IPS DF 19.7 (cell line): ENCODE measurements around the gene ASIC2.

Experiments used
- DNase-seq: peaks from one replicate; pipeline ENCODE4 v3.0.0-alpha.2; 2013; ENCODE audit warnings: low read depth, low spot score

ASIC2 gene

GRCh38 chr17:33243732-33244131 is 49.4 kb downstream of the ASIC2 start:
- DNase-seq: no peak

- no peak for DNase-seq
Measured at GRCh38 chr17:33242375-33243124, 50.5 kb downstream of the ASIC2 start.

- no peak for DNase-seq
Measured at GRCh38 chr17:33241390-33241789, 51.7 kb downstream of the ASIC2 start.

GRCh38 chr17:33240362-33240761 is 52.7 kb downstream of the ASIC2 start:
- no peak for DNase-seq

- DNase-seq: no peak
Measured at GRCh38 chr17:33239702-33240101, 53.4 kb downstream of the ASIC2 start.

GRCh38 chr17:33234930-33235685 is 58.0 kb downstream of the ASIC2 start:
- no peak for DNase-seq

GRCh38 chr17:33234233-33234632 is 58.9 kb downstream of the ASIC2 start:
- no peak for DNase-seq

GRCh38 chr17:33233811-33234177 is 59.3 kb downstream of the ASIC2 start:
- no peak for DNase-seq

- no peak for DNase-seq
Measured at GRCh38 chr17:33229499-33229898, 63.6 kb downstream of the ASIC2 start.

GRCh38 chr17:33229028-33229427 is 64.1 kb downstream of the ASIC2 start:
- DNase-seq: no peak

GRCh38 chr17:33228548-33228947 is 64.5 kb downstream of the ASIC2 start:
- DNase-seq: no peak

GRCh38 chr17:33227911-33228310 is 65.2 kb downstream of the ASIC2 start:
- no peak for DNase-seq

GRCh38 chr17:33225994-33226393 is 67.1 kb downstream of the ASIC2 start:
- no peak for DNase-seq

- DNase-seq: no peak
Measured at GRCh38 chr17:33225509-33225908, 67.6 kb downstream of the ASIC2 start.

GRCh38 chr17:33220036-33220435 is 73.1 kb downstream of the ASIC2 start:
- no peak for DNase-seq

GRCh38 chr17:33218698-33219601 is 74.1 kb downstream of the ASIC2 start:
- DNase-seq: no peak

GRCh38 chr17:33217891-33218290 is 75.2 kb downstream of the ASIC2 start:
- DNase-seq: no peak

GRCh38 chr17:33214996-33215395 is 78.1 kb downstream of the ASIC2 start:
- no peak for DNase-seq

- DNase-seq: no peak
Measured at GRCh38 chr17:33210285-33210684, 82.8 kb downstream of the ASIC2 start.

GRCh38 chr17:33209671-33210070 is 83.4 kb downstream of the ASIC2 start:
- DNase-seq: no peak

- no peak for DNase-seq
Measured at GRCh38 chr17:33207231-33207630, 85.9 kb downstream of the ASIC2 start.

- DNase-seq: no peak
Measured at GRCh38 chr17:33205552-33205951, 87.5 kb downstream of the ASIC2 start.
